Prostate gland (tissue), 2 donors: ENCODE results near the gene ADARB2. TPM values are rescaled to one million over a fixed set of nuclear protein-coding genes. Genes with fewer than 3 reads are reported as not detected.

Experiments
- DNase-seq: peaks from one replicate; pipeline ENCODE4 v3.0.0-alpha.2; 2019; ENCODE audit warnings: low spot score
- H3K27ac ChIP-seq, 2 donors: fragments of 200-600 bp; sonication (generic); 2 replicates each; pipeline ENCODE4 v1.5.1; 2017 to 2019
- H3K27me3 ChIP-seq: fragments of 200-600 bp; sonication (generic); replicated peaks from 2 replicates; pipeline ENCODE4 v1.5.1; 2019; ENCODE audit not compliant: insufficient read depth
- H3K36me3 ChIP-seq, 2 donors: fragments of 200-600 bp; sonication (generic); 1 replicate in 1 of 2; 2 replicates in 1 of 2; pipeline versions ENCODE4 v1.5.1 to v1.8.1; 2017 to 2019
- H3K4me1 ChIP-seq: fragments of 200-600 bp; sonication (generic); replicated peaks from 2 replicates; pipeline ENCODE4 v1.5.1; 2019
- H3K4me3 ChIP-seq, 2 donors: fragments of 200-600 bp; sonication (generic); 2 replicates each; pipeline ENCODE4 v1.5.1; 2017 to 2019
- H3K9me3 ChIP-seq: fragments of 200-600 bp; sonication (generic); 2 replicates; pipeline ENCODE4 v1.5.1; 2017
- CTCF ChIP-seq, 4 experiments: fragments of 200-600 bp in 2 of 4; fragments of 450-650 bp in 2 of 4; sonication (generic) in 2 of 4; IDR thresholded peaks; 1 replicate in 3 of 4; 2 replicates in 1 of 4; pipeline ENCODE4 v1.5.1; 2016 to 2019; ENCODE audit warnings: antibody characterized with exemption in 4 of 4, mild to moderate bottlenecking in 2 of 4, moderate library complexity in 2 of 4
- POLR2A ChIP-seq: fragments of 450-650 bp; IDR thresholded peaks from one replicate; pipeline ENCODE4 v1.6.1; 2016; ENCODE audit warnings: antibody characterized with exemption, mild to moderate bottlenecking
- POLR2AphosphoS5 ChIP-seq: sonication (generic); formaldehyde crosslinking; IDR thresholded peaks from one replicate; pipeline ENCODE4 v1.6.1; 2017; ENCODE audit warnings: antibody characterized with exemption
- WGBS: methylation state at CpG from one replicate; pipeline ENCODE4 v1.1.5; 2018; 5-methylcytosine and 5-hydroxymethylcytosine counted together
- intact Hi-C: fragments of 100-400 bp; cut with DNase I; formaldehyde crosslinking; loops from one replicate; pipeline ENCODE4 v1.14.2; 2022
- total RNA-seq, 2 donors: library from RNA; depleted of rRNA; stranded (reverse); fragments of >200 nt; gene quantifications; one replicate each; pipeline ENCODE4 v1.1.0, GENCODE V29; 2016

The ADARB2 gene
- total RNA-seq, 2 donors from 2014 or later = 0.36 to 10.5 TPM

DNA sequence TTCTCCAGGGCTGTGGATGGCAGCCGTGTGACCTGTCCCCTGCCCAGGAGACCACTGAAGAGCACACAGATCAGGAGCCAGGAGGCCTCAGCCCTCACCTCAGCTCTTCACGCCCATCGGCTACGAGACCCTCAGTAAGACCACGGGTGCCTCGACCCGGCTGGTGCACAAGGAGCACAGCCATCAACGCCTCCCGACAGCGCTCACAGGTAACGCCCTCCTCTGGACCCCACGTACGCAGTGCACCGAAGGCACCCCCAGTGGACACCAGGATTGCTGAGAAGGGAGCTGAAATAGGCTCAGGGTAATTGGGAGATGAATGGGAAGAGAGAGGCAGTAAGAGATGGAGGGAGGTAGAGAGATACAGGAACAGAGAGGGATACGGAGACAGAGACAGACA, 389.8 kb downstream of the ADARB2 start:
- H3K4me3 ChIP-seq = no peak overlapping the region
- 95% methylated on average over 14 of the region's 15 CpGs for WGBS
- no peaks in the 10 kb centered on the region for H3K9me3 ChIP-seq
- no peak for DNase-seq
- TF ChIP-seq POLR2A (no peak), CTCF (IDR thresholded peaks at IDR 0.05) (no peak), POLR2AphosphoS5 (no peak)
- H3K4me1 ChIP-seq = no peaks in the 10 kb centered on the region
- no peaks in the 10 kb centered on the region for H3K27me3 ChIP-seq
- intact Hi-C loops = no loop called here
- no peak overlapping the region for H3K27ac ChIP-seq
- H3K36me3 ChIP-seq = no peaks in the 10 kb centered on the region

GRCh38 chr10:1346201-1346600, 391.1 kb downstream of the ADARB2 start:
- no peak for DNase-seq
- Histone ChIP-seq H3K27ac (no peak overlapping the region), H3K27me3 (no peaks in the 10 kb centered on the region), H3K4me3 (no peak overlapping the region), H3K4me1 (no peaks in the 10 kb centered on the region), H3K36me3 (no peaks in the 10 kb centered on the region), H3K9me3 (no peaks in the 10 kb centered on the region)
- intact Hi-C loops = no loop called here
- no peak for TF ChIP-seq POLR2A
- no peak for TF ChIP-seq POLR2AphosphoS5
- no peak for TF ChIP-seq CTCF (IDR thresholded peaks at IDR 0.05)
- 85% methylated on average over 8 of the region's 8 CpGs for WGBS

DNA sequence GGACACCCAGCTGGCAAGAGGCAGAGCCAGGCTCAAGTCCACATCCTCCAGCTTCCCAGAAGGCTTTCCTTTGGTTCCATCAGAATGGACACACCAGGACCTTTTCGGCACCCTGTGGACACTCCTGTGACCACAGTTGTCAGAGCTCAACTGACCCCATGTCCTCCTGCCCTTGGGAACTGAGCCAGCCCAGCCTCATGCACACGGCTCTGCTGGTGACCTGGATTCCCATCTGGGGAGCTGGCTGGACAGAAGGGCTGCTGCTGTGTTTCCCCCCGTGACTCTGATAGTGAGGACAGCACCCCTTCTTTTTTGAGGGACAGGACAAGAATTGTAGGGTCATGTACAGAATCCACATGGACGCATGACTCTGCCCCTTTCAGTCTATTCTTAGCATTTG, 392.0 kb downstream of the ADARB2 start:
- Histone ChIP-seq H3K4me1 (no peaks in the 10 kb centered on the region), H3K36me3 (no peaks in the 10 kb centered on the region), H3K4me3 (no peak overlapping the region), H3K9me3 (no peaks in the 10 kb centered on the region), H3K27me3 (no peaks in the 10 kb centered on the region), H3K27ac (no peak overlapping the region)
- TF ChIP-seq CTCF (IDR thresholded peaks at IDR 0.05) = no peak
- intact Hi-C loops = no loop called here
- DNase-seq = no peak
- WGBS = 70% methylated on average over 4 of the region's 4 CpGs

- Histone ChIP-seq H3K4me3 (no peak overlapping the region), H3K27ac (no peak overlapping the region), H3K4me1 (no peaks in the 10 kb centered on the region), H3K27me3 (no peaks in the 10 kb centered on the region), H3K36me3 (no peaks in the 10 kb centered on the region), H3K9me3 (no peaks in the 10 kb centered on the region)
- WGBS = 85% methylated on average over 17 of the region's 17 CpGs
- DNase-seq = no peak
- TF ChIP-seq POLR2A = no peak
- TF ChIP-seq CTCF (IDR thresholded peaks at IDR 0.05) = no peak
- no peak for TF ChIP-seq POLR2AphosphoS5
- intact Hi-C loops = no loop called here
These were observed 392.5 kb downstream of the ADARB2 start for GRCh38 chr10:1344846-1345245.

DNA sequence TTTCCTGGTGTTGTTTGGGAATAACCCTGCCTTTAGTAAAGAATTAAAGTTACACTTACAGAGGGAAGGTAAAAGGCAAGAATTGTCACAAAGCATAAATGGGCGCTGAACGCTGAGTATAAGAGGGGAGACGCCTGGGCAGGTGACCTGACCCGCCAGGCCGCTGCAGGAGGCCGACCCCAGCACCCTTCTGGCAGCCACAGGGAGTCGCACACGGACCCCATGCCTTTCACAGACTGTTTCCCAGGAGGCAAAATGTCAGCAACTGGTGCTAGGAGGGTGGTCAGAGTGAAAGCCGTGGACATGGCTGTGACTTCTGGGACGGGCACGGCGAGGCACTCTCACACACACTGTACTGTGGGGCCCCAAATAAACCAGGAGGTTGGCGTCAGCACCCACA, 392.9 kb downstream of the ADARB2 start:
- H3K27ac ChIP-seq = no peak overlapping the region
- no peak for DNase-seq
- H3K36me3 ChIP-seq = no peaks in the 10 kb centered on the region
- TF ChIP-seq POLR2A = no peak
- TF ChIP-seq CTCF (IDR thresholded peaks at IDR 0.05) = no peak
- no peak for TF ChIP-seq POLR2AphosphoS5
- no peaks in the 10 kb centered on the region for H3K27me3 ChIP-seq
- intact Hi-C loops = no loop called here
- H3K4me1 ChIP-seq = no peaks in the 10 kb centered on the region
- 93% methylated on average over 13 of the region's 13 CpGs for WGBS
- no peaks in the 10 kb centered on the region for H3K9me3 ChIP-seq
- no peak overlapping the region for H3K4me3 ChIP-seq
